ENCODE measurements around the gene UROS.

UROS gene

DNA sequence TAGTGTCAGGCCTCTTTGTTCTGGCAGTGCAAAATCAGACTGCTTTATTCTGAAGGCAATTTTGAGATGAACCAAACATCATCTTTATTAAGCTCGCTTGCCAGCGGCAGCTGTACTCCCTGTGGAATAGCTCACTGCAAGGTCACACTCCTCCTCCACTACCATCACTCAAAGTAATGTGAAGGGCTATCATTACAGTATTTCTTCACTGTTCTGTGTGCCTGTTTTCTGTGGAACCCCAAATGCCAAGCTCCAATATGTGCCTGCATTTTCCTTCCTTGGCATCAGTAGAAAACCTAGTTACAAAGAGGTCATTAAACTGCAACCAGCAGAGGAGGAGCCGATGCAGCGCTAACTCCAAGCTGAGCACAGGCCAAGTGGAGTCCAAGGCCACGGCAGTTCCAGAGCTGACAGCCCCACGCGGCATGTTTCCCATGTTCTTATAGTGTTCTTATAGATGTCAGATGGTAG lies 21.7 kb upstream of the UROS start:
- H3K4me3 ChIP-seq (ENCODE audit: low read depth, low read length) = no peak overlapping the region
- ChIA-PET POLR2A (interaction anchor here (0.8 kb wide), 1 partner anchor 11 kb away, joined by 3 read pairs; no protein-coding TSS in a partner anchor), CTCF (no interaction called here)

More for the DNA sequence above, 21.7 kb upstream of the UROS start:
- no peaks in the 10 kb centered on the region for H3K4me1 ChIP-seq (ENCODE audit: control insufficient read depth, insufficient read depth, low read length)
- TF ChIP-seq, protein P1, sequence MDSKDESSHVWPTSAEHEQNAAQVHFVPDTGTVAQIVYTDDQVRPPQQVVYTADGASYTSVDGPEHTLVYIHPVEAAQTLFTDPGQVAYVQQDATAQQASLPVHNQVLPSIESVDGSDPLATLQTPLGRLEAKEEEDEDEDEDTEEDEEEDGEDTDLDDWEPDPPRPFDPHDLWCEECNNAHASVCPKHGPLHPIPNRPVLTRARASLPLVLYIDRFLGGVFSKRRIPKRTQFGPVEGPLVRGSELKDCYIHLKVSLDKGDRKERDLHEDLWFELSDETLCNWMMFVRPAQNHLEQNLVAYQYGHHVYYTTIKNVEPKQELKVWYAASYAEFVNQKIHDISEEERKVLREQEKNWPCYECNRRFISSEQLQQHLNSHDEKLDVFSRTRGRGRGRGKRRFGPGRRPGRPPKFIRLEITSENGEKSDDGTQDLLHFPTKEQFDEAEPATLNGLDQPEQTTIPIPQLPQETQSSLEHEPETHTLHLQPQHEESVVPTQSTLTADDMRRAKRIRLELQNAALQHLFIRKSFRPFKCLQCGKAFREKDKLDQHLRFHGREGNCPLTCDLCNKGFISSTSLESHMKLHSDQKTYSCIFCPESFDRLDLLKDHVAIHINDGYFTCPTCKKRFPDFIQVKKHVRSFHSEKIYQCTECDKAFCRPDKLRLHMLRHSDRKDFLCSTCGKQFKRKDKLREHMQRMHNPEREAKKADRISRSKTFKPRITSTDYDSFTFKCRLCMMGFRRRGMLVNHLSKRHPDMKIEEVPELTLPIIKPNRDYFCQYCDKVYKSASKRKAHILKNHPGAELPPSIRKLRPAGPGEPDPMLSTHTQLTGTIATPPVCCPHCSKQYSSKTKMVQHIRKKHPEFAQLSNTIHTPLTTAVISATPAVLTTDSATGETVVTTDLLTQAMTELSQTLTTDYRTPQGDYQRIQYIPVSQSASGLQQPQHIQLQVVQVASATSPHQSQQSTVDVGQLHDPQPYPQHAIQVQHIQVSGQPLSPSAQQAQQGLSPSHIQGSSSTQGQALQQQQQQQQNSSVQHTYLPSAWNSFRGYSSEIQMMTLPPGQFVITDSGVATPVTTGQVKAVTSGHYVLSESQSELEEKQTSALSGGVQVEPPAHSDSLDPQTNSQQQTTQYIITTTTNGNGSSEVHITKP (tag by site-specific recombination; IDR thresholded peaks at IDR 0.05) = no peak
- TF ChIP-seq ZSCAN5A (tag by site-specific recombination; IDR thresholded peaks at IDR 0.05) (no peak), ZNF184 (tag by site-specific recombination; IDR thresholded peaks at IDR 0.05) (no peak), ZNF626 (tag by site-specific recombination; IDR thresholded peaks at IDR 0.05) (no peak), ZNF214 (tag by site-specific recombination; IDR thresholded peaks at IDR 0.05; ENCODE audit: borderline replicate concordance) (no peak), ZNF341 (tag by site-specific recombination; IDR thresholded peaks at IDR 0.05; ENCODE audit: low read depth) (no peak), ZSCAN30 (tag by site-specific recombination; IDR thresholded peaks at IDR 0.05) (no peak), ZBTB48 (tag by site-specific recombination; IDR thresholded peaks at IDR 0.05) (no peak), MEIS1 (CRISPR knock-in tag; IDR thresholded peaks at IDR 0.05; ENCODE audit: borderline replicate concordance) (no peak), SP7 (tag by site-specific recombination; IDR thresholded peaks at IDR 0.05) (no peak), KLF16 (tag by site-specific recombination; IDR thresholded peaks at IDR 0.05) (no peak), ZBTB20 (tag by site-specific recombination; IDR thresholded peaks at IDR 0.05) (no peak), ZNF202 (tag by site-specific recombination; IDR thresholded peaks at IDR 0.05; ENCODE audit: borderline replicate concordance) (no peak), ZNF394 (tag by site-specific recombination; IDR thresholded peaks at IDR 0.05; ENCODE audit: borderline replicate concordance) (no peak)
- TF ChIP-seq, protein P2, sequence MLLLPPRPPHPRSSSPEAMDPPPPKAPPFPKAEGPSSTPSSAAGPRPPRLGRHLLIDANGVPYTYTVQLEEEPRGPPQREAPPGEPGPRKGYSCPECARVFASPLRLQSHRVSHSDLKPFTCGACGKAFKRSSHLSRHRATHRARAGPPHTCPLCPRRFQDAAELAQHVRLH (tag by site-specific recombination; IDR thresholded peaks at IDR 0.05) = no peak
- TF ChIP-seq, protein P3, sequence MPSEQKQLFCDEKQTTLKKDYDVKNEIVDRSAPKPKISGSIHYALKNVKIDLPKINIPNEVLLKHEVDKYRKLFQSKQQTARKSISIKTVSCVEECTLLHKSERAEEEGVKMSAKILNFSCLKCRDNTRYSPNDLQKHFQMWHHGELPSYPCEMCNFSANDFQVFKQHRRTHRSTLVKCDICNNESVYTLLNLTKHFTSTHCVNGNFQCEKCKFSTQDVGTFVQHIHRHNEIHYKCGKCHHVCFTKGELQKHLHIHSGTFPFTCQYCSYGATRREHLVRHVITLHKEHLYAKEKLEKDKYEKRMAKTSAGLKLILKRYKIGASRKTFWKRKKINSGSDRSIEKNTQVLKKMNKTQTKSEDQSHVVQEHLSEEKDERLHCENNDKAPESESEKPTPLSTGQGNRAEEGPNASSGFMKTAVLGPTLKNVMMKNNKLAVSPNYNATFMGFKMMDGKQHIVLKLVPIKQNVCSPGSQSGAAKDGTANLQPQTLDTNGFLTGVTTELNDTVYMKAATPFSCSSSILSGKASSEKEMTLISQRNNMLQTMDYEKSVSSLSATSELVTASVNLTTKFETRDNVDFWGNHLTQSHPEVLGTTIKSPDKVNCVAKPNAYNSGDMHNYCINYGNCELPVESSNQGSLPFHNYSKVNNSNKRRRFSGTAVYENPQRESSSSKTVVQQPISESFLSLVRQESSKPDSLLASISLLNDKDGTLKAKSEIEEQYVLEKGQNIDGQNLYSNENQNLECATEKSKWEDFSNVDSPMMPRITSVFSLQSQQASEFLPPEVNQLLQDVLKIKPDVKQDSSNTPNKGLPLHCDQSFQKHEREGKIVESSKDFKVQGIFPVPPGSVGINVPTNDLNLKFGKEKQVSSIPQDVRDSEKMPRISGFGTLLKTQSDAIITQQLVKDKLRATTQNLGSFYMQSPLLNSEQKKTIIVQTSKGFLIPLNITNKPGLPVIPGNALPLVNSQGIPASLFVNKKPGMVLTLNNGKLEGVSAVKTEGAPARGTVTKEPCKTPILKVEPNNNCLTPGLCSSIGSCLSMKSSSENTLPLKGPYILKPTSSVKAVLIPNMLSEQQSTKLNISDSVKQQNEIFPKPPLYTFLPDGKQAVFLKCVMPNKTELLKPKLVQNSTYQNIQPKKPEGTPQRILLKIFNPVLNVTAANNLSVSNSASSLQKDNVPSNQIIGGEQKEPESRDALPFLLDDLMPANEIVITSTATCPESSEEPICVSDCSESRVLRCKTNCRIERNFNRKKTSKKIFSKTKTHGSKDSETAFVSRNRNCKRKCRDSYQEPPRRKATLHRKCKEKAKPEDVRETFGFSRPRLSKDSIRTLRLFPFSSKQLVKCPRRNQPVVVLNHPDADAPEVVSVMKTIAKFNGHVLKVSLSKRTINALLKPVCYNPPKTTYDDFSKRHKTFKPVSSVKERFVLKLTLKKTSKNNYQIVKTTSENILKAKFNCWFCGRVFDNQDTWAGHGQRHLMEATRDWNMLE (tag by site-specific recombination; conservative IDR thresholded peaks at IDR 0.05; ENCODE audit: low read depth) = no peak
- TF ChIP-seq, protein P4, sequence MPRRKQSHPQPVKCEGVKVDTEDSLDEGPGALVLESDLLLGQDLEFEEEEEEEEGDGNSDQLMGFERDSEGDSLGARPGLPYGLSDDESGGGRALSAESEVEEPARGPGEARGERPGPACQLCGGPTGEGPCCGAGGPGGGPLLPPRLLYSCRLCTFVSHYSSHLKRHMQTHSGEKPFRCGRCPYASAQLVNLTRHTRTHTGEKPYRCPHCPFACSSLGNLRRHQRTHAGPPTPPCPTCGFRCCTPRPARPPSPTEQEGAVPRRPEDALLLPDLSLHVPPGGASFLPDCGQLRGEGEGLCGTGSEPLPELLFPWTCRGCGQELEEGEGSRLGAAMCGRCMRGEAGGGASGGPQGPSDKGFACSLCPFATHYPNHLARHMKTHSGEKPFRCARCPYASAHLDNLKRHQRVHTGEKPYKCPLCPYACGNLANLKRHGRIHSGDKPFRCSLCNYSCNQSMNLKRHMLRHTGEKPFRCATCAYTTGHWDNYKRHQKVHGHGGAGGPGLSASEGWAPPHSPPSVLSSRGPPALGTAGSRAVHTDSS (tag by site-specific recombination; IDR thresholded peaks at IDR 0.05) = no peak
- TF ChIP-seq, protein P5, sequence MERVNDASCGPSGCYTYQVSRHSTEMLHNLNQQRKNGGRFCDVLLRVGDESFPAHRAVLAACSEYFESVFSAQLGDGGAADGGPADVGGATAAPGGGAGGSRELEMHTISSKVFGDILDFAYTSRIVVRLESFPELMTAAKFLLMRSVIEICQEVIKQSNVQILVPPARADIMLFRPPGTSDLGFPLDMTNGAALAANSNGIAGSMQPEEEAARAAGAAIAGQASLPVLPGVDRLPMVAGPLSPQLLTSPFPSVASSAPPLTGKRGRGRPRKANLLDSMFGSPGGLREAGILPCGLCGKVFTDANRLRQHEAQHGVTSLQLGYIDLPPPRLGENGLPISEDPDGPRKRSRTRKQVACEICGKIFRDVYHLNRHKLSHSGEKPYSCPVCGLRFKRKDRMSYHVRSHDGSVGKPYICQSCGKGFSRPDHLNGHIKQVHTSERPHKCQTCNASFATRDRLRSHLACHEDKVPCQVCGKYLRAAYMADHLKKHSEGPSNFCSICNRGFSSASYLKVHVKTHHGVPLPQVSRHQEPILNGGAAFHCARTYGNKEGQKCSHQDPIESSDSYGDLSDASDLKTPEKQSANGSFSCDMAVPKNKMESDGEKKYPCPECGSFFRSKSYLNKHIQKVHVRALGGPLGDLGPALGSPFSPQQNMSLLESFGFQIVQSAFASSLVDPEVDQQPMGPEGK (tag by site-specific recombination; IDR thresholded peaks at IDR 0.05) = no peak
- H3K9me3 ChIP-seq (ENCODE audit: control insufficient read depth, insufficient read depth, low read depth, low read length) = no peaks in the 10 kb centered on the region
- H3K27ac ChIP-seq (ENCODE audit: extremely low read depth, low read depth, low read length) = no peak overlapping the region
- peaks cover 24 to 83% of the 10 kb centered on the region in 2 experiments for H3K36me3 ChIP-seq (ENCODE audit: control insufficient read depth in 2 of 2, insufficient read depth in 1 of 2, low read length in 2 of 2)
